PFSK-1 (cell line): ENCODE data around the gene TTC28.

Source experiments
- FOXP2 ChIP-seq: optimal IDR thresholded peaks from 2 replicates; pipeline ENCODE3; 2011; ENCODE audit warnings: borderline replicate concordance, control low read depth, inconsistent platforms; ENCODE audit not compliant: insufficient read depth; ENCODE audit errors: extremely low read length, extremely low read depth
- POLR2AphosphoS5 ChIP-seq: IDR thresholded peaks from 2 replicates; pipeline ENCODE4 v1.6.1; 2012; ENCODE audit warnings: low read depth, mild to moderate bottlenecking, control low read depth, low read length, moderate library complexity
- SIN3A ChIP-seq: IDR thresholded peaks from 2 replicates; pipeline ENCODE4 v1.6.1; 2012; ENCODE audit warnings: mild to moderate bottlenecking, low read length, moderate library complexity, borderline replicate concordance; ENCODE audit not compliant: insufficient read depth
- TAF1 ChIP-seq: IDR thresholded peaks from 2 replicates; pipeline ENCODE4 v1.6.1; 2012; ENCODE audit warnings: low read length, control low read depth, borderline replicate concordance; ENCODE audit not compliant: insufficient read depth
- TF ChIP-seq, protein P1 (sequence below), 2 experiments: IDR thresholded peaks; 2 replicates each; pipeline versions ENCODE4 v1.6.1 to v1.8.0; 2011 to 2012; ENCODE audit warnings: low read depth in 2 of 2, low read length in 2 of 2, control low read depth in 1 of 2, inconsistent platforms in 1 of 2, mild to moderate bottlenecking in 1 of 2, moderate library complexity in 1 of 2; ENCODE audit not compliant: insufficient read depth in 1 of 2

The TTC28 gene

DNA sequence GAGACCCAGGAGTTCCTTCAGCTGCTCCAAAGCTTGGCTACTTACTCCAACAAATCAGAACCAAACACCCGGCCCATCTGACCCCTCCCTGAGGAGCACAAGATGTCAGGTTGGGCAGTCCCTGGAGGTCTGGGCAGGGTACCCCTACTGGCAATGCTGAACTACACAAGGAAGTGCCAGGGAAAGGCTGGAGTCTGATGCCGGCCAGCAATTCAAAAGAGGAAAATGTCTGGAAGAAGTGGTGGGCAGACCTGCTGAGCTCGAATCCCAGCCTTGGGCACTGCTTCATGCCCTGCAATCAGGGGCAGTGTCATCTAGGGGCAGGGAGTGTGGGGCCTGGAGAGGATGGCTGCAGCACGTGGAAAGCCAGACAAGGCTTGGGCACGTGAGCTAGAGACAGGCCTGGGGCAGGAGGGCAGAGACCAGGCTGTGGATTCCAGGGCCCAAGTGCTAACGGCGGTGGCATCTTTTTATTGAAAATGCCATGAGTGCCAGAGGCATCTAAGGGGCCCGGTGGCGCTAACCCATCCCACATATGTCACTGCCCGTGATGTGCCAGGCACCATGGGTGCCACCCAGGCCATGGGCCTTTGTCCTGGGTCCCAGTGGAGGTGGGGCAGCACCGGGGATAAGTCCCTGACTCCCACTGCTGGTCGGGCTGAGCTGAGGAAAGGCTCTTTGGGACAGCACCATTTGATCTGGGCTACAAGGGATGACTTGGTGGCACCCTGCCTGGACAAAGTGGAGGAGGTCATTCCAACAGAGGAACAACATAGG lies 662.7 kb downstream of the TTC28 start:
- TF ChIP-seq POLR2AphosphoS5 (no peak), TAF1 (no peak), FOXP2 (no peak), SIN3A (no peak)
- TF ChIP-seq, protein P1, sequence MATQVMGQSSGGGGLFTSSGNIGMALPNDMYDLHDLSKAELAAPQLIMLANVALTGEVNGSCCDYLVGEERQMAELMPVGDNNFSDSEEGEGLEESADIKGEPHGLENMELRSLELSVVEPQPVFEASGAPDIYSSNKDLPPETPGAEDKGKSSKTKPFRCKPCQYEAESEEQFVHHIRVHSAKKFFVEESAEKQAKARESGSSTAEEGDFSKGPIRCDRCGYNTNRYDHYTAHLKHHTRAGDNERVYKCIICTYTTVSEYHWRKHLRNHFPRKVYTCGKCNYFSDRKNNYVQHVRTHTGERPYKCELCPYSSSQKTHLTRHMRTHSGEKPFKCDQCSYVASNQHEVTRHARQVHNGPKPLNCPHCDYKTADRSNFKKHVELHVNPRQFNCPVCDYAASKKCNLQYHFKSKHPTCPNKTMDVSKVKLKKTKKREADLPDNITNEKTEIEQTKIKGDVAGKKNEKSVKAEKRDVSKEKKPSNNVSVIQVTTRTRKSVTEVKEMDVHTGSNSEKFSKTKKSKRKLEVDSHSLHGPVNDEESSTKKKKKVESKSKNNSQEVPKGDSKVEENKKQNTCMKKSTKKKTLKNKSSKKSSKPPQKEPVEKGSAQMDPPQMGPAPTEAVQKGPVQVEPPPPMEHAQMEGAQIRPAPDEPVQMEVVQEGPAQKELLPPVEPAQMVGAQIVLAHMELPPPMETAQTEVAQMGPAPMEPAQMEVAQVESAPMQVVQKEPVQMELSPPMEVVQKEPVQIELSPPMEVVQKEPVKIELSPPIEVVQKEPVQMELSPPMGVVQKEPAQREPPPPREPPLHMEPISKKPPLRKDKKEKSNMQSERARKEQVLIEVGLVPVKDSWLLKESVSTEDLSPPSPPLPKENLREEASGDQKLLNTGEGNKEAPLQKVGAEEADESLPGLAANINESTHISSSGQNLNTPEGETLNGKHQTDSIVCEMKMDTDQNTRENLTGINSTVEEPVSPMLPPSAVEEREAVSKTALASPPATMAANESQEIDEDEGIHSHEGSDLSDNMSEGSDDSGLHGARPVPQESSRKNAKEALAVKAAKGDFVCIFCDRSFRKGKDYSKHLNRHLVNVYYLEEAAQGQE (IDR thresholded peaks at IDR 0.05; ENCODE audit: insufficient read depth in 1 of 2, low read depth in 2 of 2, low read length in 2 of 2) = no peak

DNA sequence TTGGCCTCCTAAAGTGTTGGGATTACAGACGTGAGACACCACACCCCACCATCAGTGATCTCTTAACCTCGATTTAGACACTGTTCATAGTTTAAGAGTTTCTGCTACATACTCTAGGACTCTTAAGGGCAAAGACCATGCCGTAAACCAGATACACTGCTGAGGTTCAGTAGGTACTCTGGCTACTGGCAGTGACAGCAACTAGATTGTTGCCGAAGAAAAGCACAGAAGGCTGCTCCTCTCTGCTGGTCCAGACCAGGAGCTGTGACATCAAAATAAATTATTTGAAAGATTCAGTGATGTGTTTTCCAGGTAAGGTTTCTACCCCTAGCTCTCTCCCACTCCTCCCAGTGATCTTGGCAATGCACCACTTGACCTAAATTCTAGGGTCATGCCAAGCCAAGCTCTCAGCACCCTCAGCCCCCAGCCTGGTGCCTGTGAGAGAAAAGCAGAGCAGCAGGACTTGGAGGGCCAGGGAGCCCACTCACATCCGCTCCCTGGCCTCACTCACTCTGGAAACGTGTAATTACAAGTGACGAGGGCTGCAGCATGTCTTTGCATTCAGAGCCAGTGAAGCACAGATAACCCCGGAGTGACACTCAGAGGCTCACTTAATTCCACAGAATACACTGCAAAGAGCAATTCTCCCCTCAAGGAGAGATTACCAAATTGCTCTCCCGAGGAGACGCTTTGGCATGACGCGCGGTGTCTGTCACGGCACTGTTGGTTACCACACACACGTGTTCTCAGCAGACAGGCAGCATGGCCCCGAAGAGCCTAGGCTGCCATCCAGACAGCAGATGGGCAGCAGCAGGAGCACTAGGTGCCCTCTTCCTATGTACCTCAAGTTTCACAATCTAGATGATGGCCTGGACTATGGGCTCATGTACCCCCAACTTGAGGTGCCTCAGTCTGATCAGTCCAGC lies 663.7 kb downstream of the TTC28 start:
- no peak for TF ChIP-seq FOXP2
- TF ChIP-seq, protein P1 (IDR thresholded peaks at IDR 0.05; ENCODE audit: insufficient read depth in 1 of 2, low read depth in 2 of 2, low read length in 2 of 2) = no peak
- no peak for TF ChIP-seq POLR2AphosphoS5
- TF ChIP-seq SIN3A = no peak
- no peak for TF ChIP-seq TAF1

DNA sequence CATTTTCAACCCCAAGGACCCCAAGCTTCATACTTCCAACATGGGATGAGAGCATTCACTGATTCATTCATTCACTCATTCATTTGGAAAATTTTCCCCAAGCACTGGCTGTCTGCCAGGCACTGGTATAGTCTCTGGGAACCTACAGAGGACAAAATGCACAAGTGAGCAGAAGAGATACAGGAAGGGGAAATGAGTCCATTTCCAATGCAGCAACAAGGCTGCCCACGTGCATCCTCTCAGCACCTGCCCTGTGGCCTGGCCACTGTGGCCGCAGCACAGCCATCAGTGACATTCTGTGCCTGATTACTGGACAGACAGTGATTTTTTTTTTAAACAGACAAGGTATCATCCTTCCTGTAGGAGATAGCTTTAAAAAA lies 664.6 kb downstream of the TTC28 start:
- TF ChIP-seq, protein P1 (IDR thresholded peaks at IDR 0.05; ENCODE audit: insufficient read depth in 1 of 2, low read depth in 2 of 2, low read length in 2 of 2) = no peak
- TF ChIP-seq FOXP2 (no peak), SIN3A (no peak), TAF1 (no peak), POLR2AphosphoS5 (no peak)

DNA sequence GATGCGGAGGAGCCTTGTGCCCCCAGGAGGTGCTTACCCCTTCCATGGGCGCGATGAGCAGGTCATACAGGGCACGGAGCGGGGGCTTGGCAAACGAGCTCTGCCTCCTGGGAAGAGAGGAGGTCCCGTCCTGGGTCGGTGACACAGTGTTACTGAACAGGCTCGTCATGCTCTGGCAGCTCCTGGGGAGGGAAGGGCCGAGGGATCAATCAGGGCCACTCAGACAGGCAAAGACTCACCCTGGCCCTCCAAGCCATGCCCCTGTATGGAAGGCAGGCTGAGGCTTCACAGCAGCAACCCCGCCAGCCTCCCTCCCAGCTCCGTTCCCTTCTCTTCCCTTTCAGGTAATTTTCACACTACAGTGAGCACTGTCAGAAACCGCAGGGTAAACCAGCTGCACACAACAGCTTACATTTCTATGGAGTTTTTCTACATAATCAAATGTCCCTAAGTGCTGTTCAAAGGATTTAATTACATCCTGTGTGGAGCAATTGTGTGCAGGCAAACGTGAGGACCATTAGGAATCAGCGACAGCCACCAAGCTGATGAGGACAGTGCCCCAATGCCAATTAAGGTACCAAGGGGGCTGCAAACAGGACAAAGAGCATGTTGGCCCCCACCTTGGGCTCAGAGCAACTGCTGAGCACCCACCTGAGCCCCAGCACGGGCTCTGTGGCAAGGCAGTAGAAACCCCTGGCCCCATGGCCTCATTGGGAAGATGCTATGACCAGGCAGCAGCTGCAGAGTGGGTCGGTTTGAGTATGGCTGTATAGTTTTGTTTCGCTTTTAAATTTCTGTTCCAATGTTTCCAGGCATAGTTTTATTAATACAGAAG lies 665.2 kb downstream of the TTC28 start:
- no peak for TF ChIP-seq TAF1
- TF ChIP-seq, protein P1 (IDR thresholded peaks at IDR 0.05; ENCODE audit: insufficient read depth in 1 of 2, low read depth in 2 of 2, low read length in 2 of 2) = no peak
- no peak for TF ChIP-seq POLR2AphosphoS5
- TF ChIP-seq SIN3A = no peak
- no peak for TF ChIP-seq FOXP2
